ENCODE results near the gene OSBPL6.
A peak's percentile ranks its signal among the peaks of the same experiment; 100 is the strongest.
"Not testable (repeated sequence)": the region's sequence is repeated elsewhere in the genome, so short reads cannot be mapped to it uniquely, and the experiment has no call there.

The OSBPL6 gene

DNA sequence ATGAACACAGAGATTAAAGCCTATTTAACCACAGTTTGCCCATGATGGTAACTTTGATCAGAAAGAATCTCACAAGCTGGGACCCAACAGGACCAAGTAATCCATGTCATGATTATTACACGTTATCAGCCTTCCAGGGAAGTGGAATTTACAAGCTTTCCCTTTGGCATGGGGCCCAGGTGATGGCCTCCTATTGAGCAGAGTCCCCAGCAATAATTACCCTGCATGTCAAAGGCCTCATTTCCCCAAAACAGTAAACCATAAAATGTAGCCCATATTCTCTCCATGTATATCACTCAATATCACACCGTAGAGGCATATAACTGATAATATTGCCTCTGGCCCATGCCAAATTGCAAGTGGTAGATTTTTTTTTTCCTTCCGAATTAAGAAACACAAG is 217.7 kb downstream of the OSBPL6 start:
- no peak for DNase-seq

DNA sequence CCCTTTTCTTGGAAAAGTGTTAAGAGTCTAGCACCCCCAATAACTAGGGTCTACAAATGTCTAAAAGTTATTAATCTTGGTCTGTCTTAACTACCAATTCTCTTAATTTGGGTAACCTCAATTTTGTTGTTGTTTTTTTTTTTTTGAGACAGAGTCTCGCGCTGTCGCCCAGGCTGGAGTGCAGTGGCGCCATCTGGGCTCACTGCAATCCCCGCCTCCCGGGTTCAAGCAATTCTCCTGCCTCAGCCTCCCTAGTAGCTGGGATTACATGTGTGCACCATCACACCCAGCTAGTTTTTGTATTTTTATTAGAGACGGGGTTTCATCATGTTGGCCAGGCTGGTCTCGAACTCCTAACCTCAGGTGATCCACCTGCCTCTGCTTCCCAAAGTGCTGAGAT is 218.1 kb downstream of the OSBPL6 start:
- DNase-seq: not testable (repeated sequence)

DNA sequence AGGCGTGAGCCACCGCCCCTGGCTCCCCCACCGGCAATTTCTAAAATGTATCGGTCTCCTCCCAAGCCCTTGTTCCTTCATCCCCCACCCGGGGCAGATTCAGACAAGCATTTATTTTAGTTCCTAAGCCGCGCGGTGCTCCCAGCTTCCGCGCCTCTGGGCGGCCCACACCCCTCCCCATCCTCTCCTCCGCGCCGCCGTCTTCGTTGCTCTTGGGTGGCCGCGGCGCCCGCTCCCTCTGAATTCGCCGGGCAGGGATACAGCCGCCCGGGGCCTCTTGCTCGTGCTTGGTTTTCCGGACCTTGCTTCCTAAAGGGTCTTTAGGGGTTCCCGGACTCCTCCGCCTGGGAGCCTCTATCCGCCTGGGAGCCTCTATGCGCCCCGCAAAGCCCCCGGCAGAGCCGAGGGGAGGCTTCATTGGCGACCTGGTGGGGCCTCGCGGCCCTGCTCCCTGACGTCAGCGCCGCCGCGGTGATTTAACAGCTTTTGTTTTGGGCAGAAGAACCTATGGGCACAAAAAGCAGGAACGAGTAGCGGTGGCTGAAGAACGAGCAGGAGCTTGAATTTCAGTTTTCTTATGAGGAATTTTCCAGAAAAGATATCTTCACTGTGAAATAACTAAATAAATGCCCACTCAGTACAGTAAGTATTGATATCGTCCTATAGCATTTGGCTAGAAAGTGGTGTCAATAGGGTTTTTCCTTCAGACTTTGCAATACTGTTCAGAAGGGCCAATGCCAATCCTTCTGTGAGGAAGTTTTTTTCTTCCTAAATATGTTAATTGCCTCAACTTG is 219.4 kb downstream of the OSBPL6 start:
- DNase-seq: peak; percentile 62

DNA sequence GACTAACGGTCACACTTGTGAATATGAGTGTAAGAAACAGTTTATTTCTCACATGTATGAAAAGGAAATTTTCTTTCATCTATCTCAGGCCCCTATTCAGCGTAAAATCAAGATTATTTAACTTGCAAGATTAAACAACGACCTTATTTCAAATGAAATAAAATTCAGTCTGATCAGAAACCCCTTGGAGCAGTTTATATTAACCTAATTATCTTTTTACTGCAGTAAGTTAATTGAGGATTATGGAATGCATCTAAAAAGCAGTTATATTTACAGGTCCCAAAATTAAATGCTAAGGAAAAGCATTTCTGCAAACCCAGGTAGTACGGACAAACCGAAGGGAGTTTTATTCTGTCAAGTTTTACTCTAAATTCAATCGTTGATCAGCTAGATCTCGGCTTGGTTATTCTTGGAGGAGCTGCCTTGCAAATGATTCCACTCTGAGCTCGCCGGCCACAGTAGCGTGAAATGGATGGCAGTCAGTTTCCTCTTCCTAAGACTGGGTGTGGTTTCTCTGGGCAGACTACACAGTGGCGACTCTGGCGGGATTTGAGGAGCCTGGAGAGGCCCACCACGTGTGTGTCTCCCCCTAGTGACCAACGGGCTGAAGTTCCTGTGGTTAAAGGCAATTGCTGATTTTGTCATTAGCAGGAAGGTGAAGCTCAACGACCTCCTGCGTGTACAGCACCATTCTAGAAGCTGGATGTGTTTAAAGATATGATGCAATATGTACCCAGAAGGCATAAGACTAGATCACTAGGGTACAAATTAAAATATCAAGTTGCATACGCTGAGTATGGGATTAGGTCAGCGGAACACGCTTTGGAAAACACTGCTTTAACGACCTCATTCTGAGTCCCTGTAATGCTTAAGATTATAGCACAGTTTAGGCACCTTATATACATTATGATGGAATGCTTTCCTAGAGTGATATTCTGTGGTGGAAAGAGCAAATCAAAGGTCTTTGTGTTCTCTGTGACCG is 220.2 kb downstream of the OSBPL6 start:
- peak; percentile 57 for DNase-seq

DNA sequence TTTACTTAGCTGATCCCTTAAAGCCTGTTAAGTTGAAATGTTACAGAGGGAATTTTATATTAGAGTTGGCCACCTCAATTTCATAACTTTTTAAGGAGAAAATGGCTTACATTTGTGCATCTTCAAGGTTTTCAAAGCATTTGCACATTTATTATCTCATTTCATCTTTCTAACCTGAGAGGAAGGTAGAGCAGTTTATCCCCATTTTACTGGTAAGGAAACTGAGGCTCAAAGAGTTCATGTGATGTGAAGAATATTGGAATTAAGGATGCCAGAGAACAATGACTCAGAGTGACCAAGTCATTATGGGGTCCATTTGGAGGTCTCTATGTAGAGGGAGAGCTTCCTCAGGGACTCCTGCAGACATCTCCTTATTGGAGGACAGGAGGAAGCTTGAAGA is 221.7 kb downstream of the OSBPL6 start:
- no peak for DNase-seq

- no peak for DNase-seq
Observed at GRCh38 chr2:178417916-178418315, 223.6 kb downstream of the OSBPL6 start.

- no peak for DNase-seq
Observed at GRCh38 chr2:178418426-178418825, 224.1 kb downstream of the OSBPL6 start.

GRCh38 chr2:178419123-178419522 is 224.8 kb downstream of the OSBPL6 start:
- no peak for DNase-seq

GRCh38 chr2:178420463-178420999 is 226.2 kb downstream of the OSBPL6 start:
- no peak for DNase-seq

DNA sequence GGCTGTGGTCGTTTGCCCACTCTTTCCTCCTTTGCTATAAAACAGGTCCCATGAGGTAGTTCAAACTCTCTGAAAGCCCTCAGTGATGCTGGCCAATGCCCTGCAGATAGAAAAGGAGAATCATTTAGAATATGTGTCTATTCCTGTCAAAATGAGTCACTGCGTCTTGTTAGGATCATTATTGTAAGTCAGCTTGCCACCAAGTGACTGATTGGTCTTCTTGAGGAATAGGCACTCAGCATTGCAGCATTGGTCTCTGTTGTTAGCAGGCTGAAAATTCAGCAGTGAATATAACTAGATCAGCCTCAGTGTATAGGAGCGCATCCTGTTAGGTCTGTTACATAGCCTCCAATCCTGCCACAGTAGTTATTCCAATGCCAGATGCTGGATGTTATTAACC is 227.8 kb downstream of the OSBPL6 start:
- DNase-seq: no peak

DNA sequence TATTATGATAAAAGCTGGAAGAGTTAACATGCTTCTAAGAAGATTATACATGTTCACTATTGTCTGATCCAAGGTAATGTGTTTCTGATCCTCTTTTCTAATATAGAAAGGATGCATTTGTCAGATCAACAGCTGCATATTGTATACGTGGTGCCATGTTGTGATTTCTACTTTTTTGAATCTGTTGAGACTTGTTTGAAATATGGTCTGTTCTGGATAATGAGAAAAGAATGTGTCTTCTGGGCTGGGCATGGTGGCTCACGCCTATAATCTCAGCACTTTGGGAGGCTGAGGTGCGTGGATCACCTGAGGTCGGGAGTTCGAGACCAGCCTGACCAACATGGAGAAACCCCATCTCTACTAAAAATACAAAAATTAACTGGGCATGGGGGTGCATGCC is 229.4 kb downstream of the OSBPL6 start:
- DNase-seq: not testable (repeated sequence)

DNA sequence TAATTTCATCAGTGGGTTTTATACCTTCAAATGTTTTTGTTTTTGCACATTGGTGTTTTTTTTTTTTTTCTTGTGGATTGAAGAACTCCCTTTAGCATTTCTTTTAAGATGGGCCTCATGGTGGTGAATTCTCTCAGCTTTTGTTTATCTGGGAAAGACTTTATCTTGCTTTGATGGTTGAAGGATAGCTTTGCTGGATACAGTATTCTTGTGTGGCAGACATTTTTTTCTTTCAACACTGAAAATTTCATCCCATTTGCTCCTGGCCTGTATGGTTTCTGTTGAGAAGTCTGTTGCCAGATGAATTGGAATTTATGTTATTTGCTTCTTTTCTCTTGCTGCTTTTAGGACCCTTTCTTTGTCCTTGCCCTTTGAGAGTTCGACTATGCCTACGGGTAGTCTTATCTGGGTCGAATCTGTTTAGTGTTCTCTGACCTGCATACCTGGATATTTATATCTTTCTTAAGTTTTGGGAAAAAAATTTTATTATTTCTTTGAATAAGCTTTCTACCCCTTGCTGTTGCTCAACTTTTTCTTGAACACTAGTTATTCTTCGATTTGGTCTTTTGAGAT is 231.0 kb downstream of the OSBPL6 start:
- no peak for DNase-seq

- DNase-seq: no peak
Observed at GRCh38 chr2:178426388-178426787, 232.1 kb downstream of the OSBPL6 start.

DNA sequence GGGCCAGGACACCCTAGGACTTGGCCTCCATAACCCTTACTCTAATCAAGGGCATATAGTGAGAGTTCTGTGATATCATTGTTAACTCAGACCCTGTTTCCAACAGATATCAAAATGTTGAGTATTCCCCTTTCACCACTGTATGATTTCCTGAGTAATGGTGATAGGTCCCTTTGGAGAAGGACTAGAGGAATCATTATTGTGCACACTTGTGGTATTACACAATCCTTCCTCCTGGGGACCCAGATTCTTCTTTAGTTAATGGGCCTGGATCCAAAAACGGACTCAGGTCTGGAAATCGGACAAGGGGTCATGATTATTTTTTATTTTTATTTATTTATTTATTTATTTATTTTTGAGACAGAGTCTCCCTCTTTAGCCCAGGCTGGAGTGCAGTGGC is 233.1 kb downstream of the OSBPL6 start:
- DNase-seq: no peak

DNA sequence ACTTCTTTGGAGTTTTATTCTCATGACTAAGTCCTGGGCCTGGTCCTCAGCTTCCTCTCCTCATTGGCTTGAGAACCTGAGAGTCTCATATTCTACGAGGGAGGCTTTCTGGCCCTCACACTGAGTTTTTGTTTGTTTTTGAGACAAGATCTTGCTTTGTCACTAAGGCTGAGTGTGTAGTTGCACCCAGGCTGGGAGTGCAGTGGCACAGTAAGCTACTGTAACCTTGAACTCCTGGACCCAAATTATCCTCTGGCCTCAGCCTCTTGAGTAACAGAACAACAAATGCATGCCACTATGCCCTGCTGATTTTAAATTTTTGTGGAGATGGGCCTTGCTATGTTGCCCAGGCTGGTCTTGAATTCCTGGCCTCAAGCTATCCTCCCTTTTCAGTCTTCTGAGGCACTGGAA is 234.1 kb downstream of the OSBPL6 start:
- DNase-seq: no peak

DNA sequence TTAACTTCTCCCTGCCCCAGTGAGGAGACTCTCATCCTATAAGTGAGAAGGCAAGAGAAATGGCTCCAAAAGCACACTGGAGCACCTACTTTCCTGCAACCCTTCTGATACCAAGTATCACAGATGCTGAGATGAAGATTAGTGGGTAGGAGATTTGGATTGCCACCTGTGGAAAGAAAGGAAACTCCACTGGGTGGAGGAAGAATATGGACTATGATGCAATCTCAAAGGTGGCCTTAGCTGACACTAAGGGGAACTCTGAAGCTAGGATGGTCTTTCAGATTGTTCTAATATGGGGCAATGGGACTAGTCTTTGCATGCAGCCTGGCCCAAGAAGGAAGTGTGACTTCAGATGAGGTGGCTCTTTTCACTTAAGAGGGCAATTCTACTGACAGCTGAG is 235.0 kb downstream of the OSBPL6 start:
- DNase-seq: no peak

DNA sequence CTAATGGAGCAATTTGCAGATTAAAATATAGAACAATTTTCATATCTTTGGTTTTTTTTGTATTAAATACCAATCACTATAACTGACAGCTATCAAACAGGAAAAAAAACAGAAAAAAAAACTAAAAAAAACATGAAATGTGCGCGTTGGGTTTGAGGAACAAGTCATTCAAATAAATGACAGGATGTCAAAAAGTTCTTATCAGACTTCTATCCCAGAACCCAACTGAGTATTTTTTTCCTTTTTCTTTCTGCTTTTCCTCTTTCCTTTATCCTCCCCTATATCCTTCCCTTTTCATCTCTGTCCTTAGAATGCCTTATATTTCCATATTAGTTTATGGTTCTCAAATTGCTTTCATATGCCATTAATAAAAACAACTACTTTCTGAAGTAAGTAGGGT is 242.3 kb downstream of the OSBPL6 start:
- no peak for DNase-seq

- no peak for DNase-seq
Observed at GRCh38 chr2:178441426-178441825, 247.1 kb downstream of the OSBPL6 start.

DNA sequence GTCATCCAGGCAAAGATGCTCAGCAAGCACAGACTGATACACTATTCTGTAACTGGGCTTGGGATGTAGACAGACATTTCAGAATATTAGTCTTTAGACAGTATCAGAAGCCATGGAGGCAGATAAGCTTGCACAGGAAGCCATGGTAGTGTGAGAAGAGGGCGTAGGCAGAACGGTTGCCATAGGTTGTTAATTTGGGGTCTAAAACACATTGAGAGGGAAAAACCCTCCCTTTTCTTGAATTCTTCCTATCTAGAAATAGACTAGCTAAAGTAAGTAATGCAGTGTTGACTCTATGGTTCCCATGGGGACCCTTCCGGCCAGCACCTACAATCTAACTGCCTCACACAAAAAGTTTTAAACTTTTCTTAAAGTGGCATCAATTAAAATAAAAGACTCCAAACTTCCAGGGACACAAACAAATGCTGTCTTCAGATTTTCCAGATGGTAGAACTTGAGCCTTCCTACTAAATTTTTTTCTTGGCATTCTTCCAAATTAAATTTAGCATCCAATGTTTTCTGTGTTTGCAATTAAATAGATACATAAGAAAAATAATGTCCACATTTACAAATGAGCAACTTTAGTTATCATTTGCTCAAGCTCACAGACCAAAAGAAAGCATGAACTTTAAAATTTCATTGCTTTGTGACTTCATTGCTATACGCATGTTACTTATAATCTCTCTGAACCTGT is 254.8 kb downstream of the OSBPL6 start:
- no peak for DNase-seq

DNA sequence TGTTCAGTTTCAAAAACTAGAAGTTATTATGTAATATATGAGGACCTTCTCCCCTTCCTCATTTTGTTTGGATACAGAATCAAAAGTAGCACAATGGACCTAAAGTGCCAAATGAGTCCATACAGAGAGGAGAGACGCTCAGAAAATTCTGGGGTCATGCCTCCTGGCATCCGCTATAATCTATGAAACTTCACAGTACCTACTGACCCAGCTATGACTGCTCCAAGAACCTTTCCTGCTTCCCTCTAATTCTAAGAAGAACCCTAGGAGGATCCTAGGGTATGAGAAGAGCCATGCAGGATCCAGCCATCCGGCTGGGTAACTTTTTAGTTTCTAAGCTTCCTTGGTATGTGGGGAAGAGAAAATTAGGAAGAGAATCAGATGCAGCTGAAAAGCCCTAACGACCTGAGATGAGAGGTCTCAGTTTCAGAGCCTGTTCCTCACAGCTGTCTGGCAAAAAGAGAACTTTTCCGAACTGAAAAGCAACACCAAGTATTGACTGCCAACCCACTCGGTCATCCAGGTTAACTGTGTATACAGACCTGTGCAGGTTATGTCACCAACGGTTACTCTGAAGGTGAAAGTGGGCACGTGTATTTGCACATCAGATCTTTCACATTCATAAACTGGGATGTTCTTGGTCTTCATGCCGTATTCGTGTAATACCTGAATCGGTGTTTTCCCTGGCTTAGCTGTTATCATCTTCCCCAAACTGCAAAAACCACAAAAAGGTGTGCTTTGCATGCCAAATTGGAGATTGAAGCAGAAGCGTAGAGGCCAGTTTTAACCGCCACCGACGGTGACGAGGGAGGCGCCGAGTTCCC is 255.6 kb downstream of the OSBPL6 start:
- DNase-seq: no peak

- no peak for DNase-seq
Observed at GRCh38 chr2:178450524-178450773, 256.1 kb downstream of the OSBPL6 start.
